NCI-H2227 treated with DMSO at 0.1 percent for 48 hours (cell line): ENCODE measurements around the gene QSOX1.
"Not testable (repeated sequence)": the region's sequence is repeated elsewhere in the genome, so short reads cannot be mapped to it uniquely, and the experiment has no call there.

Experiments used
- DNase-seq: peaks from one replicate; lab custom pipeline; 2025; lab: John Stamatoyannopoulos, UW

The QSOX1 gene, protein sequence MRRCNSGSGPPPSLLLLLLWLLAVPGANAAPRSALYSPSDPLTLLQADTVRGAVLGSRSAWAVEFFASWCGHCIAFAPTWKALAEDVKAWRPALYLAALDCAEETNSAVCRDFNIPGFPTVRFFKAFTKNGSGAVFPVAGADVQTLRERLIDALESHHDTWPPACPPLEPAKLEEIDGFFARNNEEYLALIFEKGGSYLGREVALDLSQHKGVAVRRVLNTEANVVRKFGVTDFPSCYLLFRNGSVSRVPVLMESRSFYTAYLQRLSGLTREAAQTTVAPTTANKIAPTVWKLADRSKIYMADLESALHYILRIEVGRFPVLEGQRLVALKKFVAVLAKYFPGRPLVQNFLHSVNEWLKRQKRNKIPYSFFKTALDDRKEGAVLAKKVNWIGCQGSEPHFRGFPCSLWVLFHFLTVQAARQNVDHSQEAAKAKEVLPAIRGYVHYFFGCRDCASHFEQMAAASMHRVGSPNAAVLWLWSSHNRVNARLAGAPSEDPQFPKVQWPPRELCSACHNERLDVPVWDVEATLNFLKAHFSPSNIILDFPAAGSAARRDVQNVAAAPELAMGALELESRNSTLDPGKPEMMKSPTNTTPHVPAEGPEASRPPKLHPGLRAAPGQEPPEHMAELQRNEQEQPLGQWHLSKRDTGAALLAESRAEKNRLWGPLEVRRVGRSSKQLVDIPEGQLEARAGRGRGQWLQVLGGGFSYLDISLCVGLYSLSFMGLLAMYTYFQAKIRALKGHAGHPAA

DNA sequence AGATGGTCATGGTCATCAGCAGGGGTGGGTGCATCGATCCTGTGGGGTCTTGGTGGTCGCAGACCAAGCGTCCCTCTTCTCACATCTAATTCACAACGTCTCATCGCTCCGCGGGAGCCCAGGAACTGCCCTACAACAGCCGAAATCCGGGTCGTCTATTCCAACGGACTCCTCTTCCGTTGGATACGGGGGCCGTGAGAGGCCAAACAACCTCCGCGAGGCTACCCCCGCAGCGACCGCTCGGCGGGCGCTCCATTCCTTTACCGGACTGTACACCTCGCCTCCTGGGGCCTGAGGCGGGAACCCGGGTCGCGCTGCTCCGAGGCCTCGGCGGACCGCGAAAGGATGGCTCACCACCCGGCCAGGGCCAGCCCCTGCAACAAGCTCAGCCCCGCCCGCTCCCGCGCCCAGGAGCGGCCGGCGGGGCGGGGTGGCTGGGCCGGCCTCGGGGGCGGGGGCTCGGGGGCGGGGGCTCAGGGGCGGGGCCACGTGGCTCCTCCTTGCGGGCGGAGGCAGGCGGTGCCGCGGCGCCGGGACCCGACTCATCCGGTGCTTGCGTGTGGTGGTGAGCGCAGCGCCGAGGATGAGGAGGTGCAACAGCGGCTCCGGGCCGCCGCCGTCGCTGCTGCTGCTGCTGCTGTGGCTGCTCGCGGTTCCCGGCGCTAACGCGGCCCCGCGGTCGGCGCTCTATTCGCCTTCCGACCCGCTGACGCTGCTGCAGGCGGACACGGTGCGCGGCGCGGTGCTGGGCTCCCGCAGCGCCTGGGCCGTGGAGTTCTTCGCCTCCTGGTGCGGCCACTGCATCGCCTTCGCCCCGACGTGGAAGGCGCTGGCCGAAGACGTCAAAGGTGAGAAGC lies at the start of gene QSOX1:
Gene QSOX1, plus strand, starts transcription at position 545 of the 857 bp plus-strand sequence. Its CDS starts 39 bp downstream, at position 584.
- DNase-seq = peak; percentile 84

DNA sequence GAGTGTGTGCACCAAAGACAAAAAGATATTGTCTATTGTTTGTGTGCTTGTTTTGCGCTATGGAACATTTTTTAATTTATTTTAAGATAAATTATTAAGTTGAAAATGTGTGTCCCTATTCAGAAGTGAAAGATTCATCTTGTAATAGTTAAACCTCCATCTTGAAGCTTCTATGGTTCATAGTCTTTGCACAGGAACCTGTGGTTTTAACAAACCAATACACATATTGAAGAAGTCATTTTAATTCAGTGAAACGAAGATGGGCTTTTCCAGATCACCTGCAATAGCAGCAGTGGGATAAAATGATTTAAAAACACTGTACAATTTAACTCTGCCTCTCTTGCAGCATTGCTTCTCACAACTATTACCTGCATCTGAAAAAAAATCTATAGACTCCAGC lies 42.6 kb upstream of the QSOX1 start:
- DNase-seq = no peak

DNA sequence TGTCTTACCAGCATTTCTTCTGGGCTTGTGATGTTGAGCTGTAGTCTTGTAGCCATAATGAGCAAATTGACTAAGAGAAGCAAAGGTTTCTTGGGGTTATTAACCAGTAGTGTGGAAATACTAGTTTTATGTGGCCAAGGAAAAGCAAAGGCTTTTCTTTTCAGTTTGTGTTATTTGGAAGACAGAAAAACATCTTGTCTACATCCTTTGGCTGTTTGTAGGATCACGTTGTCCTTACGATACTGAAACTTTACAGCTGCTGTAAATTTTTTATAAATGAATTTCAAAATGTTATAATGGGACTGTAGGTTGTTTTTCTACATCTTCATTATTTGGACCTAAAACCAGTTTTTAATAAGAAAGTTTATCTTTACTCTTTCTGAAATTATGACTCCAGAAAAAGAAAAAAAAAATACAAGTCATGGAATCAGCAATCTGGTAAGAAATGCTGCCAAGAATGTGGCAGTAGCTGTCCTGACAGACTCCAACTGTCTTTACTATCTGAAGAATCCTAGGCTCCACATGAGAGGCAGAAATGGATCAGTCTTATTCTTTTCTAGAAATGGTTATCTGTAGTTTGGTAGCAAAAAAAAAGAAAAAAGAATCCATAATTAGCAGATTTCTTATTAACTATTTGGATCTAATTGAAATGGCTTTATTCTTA lies 41.6 kb upstream of the QSOX1 start:
- DNase-seq = no peak

DNA sequence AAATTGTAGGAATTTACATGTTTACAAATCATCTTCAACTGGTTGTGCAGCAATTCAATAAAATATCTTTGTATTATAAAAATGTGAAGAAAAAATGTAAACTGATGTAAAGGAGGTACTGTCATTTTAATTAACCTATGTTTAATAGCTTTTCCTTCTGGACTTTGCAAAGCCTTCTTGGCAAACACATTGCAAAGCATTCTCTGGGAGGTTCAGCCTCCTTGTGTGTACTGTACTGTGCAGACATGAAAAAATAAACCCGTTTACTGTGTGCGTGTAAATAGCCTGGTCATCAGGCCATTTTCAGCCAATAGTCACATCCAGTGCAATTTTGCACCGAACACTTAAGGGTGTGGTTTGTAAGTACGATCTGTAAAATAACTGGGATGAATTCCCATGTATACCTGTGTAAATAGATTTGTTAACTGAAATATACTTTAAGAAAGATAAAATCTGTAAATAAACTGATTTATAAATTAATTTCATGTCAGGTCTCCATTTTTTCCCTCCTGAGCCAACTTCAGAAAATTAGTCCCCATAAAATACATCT lies 40.2 kb upstream of the QSOX1 start:
- DNase-seq = no peak

DNA sequence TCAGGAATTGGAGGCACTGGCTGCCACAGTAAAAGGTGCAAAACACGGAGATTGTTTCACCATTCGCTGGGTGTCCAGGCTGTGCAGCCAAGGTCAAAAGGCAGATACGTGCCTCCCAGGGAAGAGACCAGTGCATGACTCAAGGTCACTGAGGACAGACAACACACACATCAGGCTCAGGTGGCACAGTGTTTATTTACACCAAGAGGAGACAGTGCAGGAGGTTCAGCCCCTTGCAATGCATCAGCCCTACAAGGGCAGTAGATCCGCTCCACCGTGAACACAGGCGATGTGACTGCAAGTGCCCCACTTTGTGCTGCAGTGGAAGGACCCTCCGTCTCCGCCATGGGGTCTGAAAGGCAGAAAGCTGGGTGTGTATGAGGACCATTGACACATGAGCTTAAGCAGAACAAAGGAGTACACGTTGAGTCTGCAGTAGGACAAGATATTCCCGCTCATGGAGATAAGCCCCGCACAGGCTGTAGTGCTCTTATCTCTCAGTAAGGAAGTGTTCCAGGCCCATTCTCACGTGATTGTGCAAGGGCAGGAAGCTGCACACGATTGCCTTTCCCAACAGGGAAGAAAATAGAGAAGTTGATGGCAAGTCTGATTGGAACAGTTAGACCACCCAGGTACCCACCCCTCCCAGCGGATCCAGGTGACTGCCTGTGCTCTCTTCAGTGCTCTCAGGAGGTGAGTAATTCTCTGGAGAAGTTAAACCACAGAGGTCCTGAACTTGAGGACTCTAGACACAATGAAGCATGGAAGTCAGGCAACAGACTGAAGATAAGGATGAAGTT lies 37.5 kb upstream of the QSOX1 start:
- no peak for DNase-seq

DNA sequence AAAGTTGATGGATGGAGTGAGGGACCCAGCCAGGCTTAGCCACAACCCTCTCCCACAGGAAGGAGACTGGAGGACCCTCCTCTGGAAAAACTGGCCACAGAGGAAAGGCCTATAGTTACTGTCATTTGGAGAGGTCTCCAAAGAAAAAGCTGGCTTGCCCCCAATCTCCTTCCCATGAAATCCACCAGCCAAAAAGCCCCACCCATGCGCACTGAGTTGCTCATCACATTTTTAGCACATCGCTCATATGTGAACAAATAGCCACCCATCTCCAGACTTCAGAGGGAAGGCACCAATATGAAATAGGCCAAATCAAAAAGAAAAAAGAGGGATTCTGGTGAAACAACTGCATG lies 36.9 kb upstream of the QSOX1 start:
- no peak for DNase-seq

DNA sequence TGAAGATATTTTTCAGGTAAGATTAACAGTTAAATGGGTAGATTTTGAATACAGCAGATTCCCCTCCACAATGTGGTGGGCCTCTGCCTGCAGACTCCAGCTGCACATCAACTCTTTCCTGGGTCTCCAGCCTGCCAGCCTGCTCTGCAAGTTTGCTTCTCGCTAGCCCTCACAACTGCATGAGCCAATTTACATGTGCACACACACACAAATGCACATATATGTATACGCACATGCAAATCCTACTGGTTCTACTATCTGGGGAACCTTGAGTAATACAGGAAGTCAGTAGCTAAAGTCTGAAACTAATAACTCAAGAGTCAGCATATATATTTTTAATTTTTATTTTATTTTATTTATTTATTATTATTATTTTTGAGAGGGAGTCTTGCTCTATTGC lies 34.8 kb upstream of the QSOX1 start:
- DNase-seq = no peak

DNA sequence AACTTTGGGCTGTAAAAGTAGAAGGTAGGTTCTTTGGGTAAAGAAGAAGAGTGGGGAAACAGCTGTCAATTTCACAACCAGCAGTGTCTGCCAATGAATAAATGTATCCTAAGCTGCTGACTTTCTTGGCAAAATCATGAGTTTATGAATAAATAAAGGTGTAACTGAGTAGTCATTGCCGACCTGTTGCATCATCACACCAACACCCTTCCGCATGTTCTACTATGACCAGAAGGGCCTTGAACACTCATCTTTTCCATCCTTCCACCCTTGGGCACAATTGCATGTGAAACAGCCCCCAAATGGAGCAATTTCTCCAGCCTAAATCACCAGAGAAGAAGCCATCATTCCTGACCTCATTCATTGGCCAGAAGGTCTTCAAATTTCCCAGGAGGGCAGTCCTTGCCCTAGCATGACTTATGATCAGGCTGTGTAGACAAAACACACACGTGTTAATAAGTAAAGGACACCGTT lies 31.2 kb upstream of the QSOX1 start:
- DNase-seq = no peak

DNA sequence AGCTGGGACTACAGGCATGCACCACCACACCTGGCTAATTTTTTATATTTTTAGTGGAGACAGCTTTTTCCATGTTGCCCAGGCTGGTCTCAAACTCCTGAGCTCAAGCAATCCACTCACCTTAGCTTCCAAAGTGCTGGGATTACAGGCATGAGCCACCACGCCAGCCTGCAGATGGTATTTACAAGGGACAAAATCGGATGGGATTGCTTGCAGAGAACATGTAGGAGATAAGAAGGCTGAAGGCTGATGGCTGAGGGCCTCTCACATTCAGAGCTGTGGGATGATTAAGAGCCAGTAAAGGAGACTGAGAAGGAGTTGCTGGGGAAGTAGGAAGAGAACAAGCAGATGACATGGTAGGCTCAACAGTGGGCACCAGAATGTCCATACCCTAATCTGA lies 24.0 kb upstream of the QSOX1 start:
- no peak for DNase-seq

DNA sequence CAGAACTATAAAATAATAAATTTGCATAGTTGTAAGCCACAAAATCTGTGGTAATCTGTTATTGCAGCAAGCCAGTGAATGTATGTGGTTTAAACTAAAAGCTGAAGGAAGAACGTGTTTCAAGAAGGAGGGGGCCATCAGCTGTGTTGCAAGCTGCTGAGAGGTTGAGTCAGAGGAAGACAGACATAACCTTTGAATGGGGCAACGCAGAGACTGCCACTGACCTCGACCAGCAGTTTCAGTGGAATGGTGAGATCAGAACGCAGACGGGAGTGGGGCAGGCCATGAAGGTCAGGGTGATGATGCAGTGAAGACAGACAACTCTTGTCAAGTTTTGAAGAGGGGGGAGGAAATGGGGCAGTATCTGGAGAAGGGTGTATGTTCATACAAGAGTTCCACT lies 23.2 kb upstream of the QSOX1 start:
- no peak for DNase-seq

DNA sequence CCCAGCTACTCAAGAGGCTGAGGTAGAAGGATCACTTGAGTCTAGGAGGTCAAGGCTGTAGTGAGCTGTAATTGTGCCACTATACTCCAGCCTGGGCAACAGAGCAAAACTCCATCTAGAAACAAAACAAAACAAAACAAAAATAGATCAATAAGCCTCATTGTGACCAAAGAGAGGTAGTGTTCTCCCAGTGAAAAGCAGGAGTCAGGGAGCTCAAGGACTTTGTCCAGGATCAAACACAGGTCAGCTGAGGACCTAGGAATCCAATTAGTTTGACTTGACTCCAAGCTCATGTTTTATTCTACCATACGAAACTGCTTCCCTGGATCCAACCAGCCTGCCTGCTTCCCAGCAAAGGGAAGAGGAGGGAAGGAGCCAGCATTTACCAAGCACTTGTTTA lies 21.5 kb upstream of the QSOX1 start:
- DNase-seq = no peak

DNA sequence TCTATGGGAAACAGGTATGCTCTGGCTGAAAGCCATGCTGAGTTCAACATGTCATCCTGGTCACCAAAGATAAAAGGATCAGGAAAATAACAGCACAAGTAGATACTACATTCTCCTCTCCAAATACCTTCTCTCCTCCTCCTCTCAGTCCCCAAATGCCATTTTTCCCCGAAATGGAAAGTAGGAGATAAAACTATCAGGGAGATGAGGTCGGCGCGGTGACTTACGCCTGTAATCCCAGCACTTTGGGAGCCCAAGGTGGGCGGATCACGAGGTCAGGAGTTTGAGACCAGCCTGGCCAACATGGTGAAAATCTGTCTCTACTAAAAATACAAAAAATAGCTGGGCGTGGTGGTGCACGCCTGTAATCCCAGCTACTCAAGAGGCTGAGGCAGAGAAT lies 21.0 kb upstream of the QSOX1 start:
- DNase-seq = not testable (repeated sequence)

DNA sequence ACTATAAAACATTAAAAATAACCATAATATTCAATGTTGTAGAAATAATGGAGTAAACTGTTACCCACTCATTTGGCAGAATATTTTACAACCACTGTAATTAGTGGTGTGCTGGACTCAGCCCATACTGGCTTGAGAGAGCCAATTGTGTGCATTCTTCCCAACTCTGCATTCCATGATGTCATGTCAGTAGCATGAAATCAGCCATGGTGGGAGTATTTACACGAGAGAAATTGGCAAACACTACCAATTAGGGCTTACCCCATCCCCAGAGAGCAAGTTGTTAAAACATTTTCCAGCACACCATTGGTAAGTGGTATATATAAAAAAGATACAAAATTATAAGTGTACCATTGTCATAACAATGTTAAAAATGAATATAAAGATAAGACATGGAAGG lies 19.1 kb upstream of the QSOX1 start:
- DNase-seq = no peak

DNA sequence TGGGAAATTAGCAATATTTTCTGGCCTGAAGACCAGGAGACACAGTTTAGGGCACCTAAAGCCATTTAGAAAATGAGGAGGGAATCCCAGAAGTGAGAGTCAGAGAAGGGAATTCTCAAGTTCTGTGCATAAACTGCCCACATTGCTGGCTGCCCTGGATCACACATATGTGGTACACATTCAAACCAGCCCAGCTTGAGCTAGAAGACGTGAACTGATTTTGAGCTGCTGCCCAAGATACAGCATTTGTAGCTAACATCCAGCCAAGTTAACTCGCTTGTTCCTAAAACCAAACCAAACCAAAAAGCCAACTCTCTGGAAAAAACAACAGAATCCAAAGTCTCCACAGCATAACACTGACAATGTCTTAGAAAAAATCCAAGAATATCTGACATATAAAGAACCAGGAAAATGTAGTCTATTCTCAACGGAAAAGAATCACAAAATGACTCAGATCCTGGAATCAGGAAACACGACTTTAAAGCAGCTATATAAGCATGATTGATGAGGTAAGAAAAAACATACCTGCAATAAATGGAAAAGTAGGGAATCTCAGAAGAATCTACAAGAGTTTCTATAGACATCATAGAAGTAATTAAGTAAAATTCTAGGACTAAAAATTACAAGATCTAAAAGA lies 18.2 kb upstream of the QSOX1 start:
- DNase-seq = no peak

DNA sequence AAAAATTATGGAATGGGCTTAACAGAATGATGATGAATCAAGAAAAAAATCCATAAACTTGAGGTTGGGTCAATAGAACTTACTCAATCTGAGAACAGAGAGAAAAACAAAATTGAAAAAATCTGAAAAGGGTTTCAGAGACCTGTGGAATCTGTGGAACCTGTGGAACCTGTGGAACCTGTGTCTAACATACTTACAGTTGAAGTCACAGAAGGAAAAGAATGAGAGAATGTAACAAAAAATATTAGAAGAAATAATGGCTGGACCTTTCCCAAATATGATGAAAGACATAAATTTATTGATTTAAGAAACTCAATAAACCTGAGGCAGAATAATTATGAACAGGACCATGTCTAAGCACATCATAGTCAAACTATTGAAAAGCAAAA lies 17.7 kb upstream of the QSOX1 start:
- no peak for DNase-seq

DNA sequence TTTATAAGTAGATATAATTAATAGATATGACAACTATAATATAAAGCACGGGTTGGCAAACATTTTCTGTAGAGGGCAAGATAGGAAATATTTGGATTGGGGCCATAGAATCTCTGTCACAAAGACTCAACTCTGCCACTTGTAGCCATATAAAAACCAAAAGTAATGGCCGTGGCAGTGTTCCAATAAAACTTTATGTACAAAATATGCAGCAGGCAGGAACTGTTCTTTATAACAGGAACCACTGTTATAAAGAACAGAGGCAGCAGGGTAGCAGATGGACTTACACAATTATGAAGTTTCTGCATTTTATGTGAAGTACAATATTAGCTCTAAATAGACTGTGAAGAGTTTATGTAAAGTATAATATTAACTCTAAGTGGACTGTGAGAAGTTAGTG lies 16.9 kb upstream of the QSOX1 start:
- DNase-seq = no peak

DNA sequence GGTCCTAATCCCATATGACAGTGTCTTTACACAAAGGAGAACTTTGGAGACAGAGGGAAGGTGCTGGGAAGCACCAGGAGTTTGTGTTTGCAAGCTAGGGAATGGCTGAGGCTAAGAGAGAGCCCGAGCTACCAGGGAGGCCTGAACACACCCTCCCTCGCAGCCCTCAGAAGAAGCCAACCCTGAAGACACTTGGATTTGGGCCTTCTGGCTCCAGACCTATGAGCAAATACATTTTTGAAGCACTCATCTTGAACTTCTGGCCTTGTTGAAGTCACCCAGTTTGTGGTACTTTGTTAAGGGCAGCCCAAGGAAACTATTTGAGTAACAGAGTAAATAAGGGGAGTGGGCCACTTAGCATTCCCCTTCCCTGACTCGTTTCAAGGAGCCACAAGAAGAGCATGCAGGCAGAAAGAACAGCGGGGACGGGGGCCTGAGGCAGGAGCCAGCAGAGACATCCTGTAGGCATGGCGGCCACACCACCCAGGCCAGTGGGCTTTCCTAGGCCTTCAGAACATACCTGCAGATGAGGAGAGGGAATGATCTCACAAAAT lies 13.2 kb upstream of the QSOX1 start:
- no peak for DNase-seq

DNA sequence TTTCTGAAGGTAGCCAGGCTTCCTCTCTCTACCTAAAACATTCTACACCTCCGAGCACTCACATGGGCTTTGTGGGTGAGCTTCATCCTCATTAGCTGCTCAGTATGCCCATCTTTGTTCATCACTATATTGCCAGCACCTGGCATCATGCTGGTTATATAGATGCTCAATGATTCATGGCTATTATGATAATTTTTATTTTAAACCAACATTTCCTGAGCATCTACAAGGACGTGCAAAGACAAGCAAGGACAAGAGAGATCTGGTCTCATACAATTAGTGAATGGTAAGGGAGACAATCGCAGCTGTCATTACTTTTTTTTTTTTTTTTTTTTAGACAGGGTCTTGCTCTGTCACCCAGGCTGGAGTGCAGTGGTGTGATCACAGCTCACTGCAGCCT lies 11.3 kb upstream of the QSOX1 start:
- no peak for DNase-seq

DNA sequence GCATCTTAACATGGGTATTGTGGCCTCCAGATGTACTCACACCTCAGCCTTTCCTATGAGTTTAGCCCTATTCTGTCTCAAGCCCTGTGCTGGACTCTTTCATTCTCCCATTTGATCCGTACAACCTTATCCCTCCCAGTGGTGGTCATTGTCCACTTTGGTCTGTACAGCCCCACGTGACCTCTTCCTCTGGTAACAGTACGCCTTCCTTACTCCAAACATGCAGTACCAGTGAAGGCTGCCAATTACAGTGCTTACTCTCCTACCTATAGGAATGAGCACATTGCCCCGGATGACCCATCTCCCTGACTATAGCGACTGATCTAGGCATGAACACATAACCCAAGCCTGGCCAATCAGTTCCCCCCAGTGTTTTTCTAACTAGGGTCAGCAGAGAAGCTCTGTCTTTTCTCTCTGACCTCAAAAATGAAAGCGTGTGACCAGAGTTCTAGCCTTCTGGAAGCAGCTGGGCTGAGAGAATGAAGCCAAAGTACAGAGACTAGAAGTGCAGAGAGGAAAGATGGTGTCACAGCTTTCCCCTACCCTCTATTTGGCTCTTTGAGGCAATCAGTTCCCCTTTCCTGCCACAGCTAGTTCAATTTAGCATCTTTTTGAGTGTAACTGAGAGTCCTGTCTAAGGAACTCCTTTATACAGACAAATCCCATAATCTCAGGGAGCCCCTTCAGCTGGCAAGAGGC lies 9.9 kb upstream of the QSOX1 start:
- no peak for DNase-seq
